GM13977 (cell line): ENCODE data around the gene PGAP3.
A peak's percentile ranks its signal among the peaks of the same experiment; 100 is the strongest.

Experiments
- DNase-seq: peaks from one replicate; pipeline ENCODE4 v3.0.0; 2012; ENCODE audit warnings: low spot score
- CTCF ChIP-seq: IDR thresholded peaks from 2 replicates; pipeline ENCODE4 v1.5.1; 2012; ENCODE audit warnings: mild to moderate bottlenecking, control low read depth; ENCODE audit not compliant: insufficient read depth; ENCODE audit errors: extremely low read depth, missing control alignments
- in situ Hi-C: fragments of 300-500 bp; cut with MboI; formaldehyde crosslinking; loops from one replicate; pipeline ENCODE4 v1.12.0; 2022; ENCODE audit warnings: low sequenced_read_pairs, low pct_unique_long_range_greater_than_20kb, mixed read lengths, inconsistent platforms; ENCODE audit not compliant: unreplicated experiment

PGAP3 gene

GRCh38 chr17:39658760-39659159 lies 29.1 kb downstream of the PGAP3 start:
- no peak for DNase-seq
- TF ChIP-seq CTCF, result no peak
- in situ Hi-C loops, result no loop called here

DNA sequence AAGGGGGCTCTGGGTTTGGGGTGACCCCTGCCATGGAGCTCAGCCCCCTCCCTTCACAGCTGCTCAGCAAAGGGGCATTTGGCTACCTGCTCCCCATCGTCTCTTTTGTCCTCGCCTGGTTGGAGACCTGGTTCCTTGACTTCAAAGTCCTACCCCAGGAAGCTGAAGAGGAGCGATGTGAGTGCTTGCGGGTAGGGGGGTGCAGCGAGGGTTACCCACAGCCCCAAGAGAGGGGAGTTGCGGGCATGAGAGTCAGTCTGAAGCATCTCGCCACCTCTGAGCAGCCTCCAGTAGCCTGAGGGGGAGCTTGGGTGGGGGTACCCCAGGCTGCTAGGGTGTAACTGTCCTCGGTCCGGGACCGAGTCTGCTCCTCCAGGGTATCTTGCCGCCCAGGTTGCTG lies 29.5 kb downstream of the PGAP3 start:
- no peak for DNase-seq
- in situ Hi-C loops, result no loop called here
- TF ChIP-seq CTCF, result no peak

GRCh38 chr17:39655105-39655504 lies 32.8 kb downstream of the PGAP3 start:
- no peak for TF ChIP-seq CTCF
- in situ Hi-C loops, result no loop called here
- no peak for DNase-seq

DNA sequence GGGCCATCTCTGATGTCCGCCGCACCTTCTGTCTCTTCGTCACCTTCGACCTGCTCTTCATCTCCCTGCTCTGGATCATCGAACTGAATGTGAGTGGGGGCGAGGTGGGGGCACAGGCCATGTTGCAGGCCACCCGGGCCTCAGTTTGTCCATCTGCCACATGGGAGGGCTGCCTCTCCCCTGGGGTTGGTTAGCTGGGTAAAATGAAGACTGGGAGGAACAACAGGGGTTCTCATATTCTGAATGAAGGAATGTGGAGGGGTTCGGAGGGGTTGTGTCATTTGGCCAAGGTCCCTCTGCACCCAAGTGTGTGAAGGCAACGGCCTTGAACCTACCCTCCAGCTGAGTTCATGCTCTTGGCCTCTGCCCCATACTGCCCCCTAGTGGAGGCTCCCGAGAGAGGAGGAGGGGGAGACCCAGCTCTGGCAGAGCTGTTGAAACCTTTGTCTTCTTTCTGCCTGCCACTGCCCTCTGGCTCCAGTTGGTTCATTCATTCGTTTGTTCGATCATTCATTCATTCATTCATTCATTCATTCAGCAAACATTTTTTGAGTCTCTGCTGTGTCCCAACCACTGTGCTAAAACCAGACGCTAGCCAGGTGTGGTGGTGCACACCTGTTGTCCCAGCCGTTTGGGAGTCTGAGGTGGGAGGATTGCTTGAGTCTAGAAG lies 34.1 kb downstream of the PGAP3 start:
- peak; percentile 94 for DNase-seq
- in situ Hi-C loops, result no loop called here
- TF ChIP-seq CTCF, result peak; percentile 92

- TF ChIP-seq CTCF, result no peak
- in situ Hi-C loops, result no loop called here
- DNase-seq, result no peak
Observed at GRCh38 chr17:39653316-39653661, 34.6 kb downstream of the PGAP3 start.

GRCh38 chr17:39652587-39653315 lies 35.1 kb downstream of the PGAP3 start:
- TF ChIP-seq CTCF, result no peak
- in situ Hi-C loops, result no loop called here
- DNase-seq, result no peak
